Activated naive CD4-positive, alpha-beta T cell treated with anti-CD3 and anti-CD28 coated beads, Interleukin-2, amount 50 U/mL, for 24 hours (primary cell): Measurements from ENCODE around the gene PRM1.
A peak's percentile ranks its signal among the peaks of the same experiment; 100 is the strongest.

ENCODE experiments used
- H3K27ac Mint-ChIP-seq: one replicate; pipeline ENCODE4 v1.8.0; 2021; ENCODE audit warnings: mild to moderate bottlenecking, mixed read lengths
- H3K27me3 Mint-ChIP-seq: one replicate; pipeline ENCODE4 v1.8.0; 2021; ENCODE audit warnings: mixed read lengths
- H3K36me3 Mint-ChIP-seq: one replicate; pipeline ENCODE4 v1.8.0; 2021; ENCODE audit warnings: mixed read lengths
- H3K4me1 Mint-ChIP-seq: one replicate; pipeline ENCODE4 v1.8.0; 2021; ENCODE audit warnings: mixed read lengths
- H3K4me3 Mint-ChIP-seq: one replicate; pipeline ENCODE4 v1.8.0; 2021; ENCODE audit warnings: mild to moderate bottlenecking, mixed read lengths
- H3K9me3 Mint-ChIP-seq: one replicate; pipeline ENCODE4 v1.8.0; 2021; ENCODE audit warnings: mixed read lengths

Gene PRM1

GRCh38 chr16:11255737-11256660, 25.1 kb downstream of the PRM1 start, which contains the start of gene SOCS1:
Gene SOCS1, minus strand, starts transcription at chr16:11256204. Its CDS starts 726 bp downstream, at chr16:11255478.
- Mint-ChIP-seq H3K9me3 (no peaks in the 10 kb centered on the region), H3K36me3 (peaks cover 13% of the 10 kb centered on the region), H3K27me3 (no peaks in the 10 kb centered on the region), H3K27ac (peak within 1 kb of the TSS; percentile 96), H3K4me1 (peaks cover 52% of the 10 kb centered on the region), H3K4me3 (peak within 1 kb of the TSS; percentile 94)

GRCh38 chr16:11254913-11255736, 26.0 kb downstream of the PRM1 start:
- H3K4me3 Mint-ChIP-seq = peak overlapping the region; percentile 93

GRCh38 chr16:11253995-11254912, 26.9 kb downstream of the PRM1 start:
- H3K4me3 Mint-ChIP-seq = peak overlapping the region; percentile 93
- H3K36me3 Mint-ChIP-seq = peaks cover 17% of the 10 kb centered on the region
- no peaks in the 10 kb centered on the region for H3K9me3 Mint-ChIP-seq
- peaks cover 55% of the 10 kb centered on the region for H3K4me1 Mint-ChIP-seq
- no peaks in the 10 kb centered on the region for H3K27me3 Mint-ChIP-seq
- peak overlapping the region; percentile 100 for H3K27ac Mint-ChIP-seq

More at GRCh38 chr16:11254913-11255736, 26.0 kb downstream of the PRM1 start:
- H3K27ac Mint-ChIP-seq = peak overlapping the region; percentile 91
- H3K4me1 Mint-ChIP-seq = peaks cover 58% of the 10 kb centered on the region
- H3K36me3 Mint-ChIP-seq = peaks cover 17% of the 10 kb centered on the region
- no peaks in the 10 kb centered on the region for H3K27me3 Mint-ChIP-seq
- no peaks in the 10 kb centered on the region for H3K9me3 Mint-ChIP-seq

- H3K4me3 Mint-ChIP-seq = peak overlapping the region; percentile 93
- peaks cover 45% of the 10 kb centered on the region for H3K4me1 Mint-ChIP-seq
- H3K27me3 Mint-ChIP-seq = no peaks in the 10 kb centered on the region
- H3K9me3 Mint-ChIP-seq = no peaks in the 10 kb centered on the region
- H3K36me3 Mint-ChIP-seq = peaks cover 19% of the 10 kb centered on the region
- H3K27ac Mint-ChIP-seq = peak overlapping the region; percentile 100
Measured at GRCh38 chr16:11253009-11253994, 27.8 kb downstream of the PRM1 start.

- Mint-ChIP-seq H3K27ac (peak overlapping the region; percentile 100), H3K4me3 (peak overlapping the region; percentile 93), H3K4me1 (peaks cover 38% of the 10 kb centered on the region), H3K27me3 (no peaks in the 10 kb centered on the region), H3K36me3 (peaks cover 19% of the 10 kb centered on the region), H3K9me3 (no peaks in the 10 kb centered on the region)
Measured at GRCh38 chr16:11252482-11252931, 28.6 kb downstream of the PRM1 start.

GRCh38 chr16:11251525-11252481, 29.3 kb downstream of the PRM1 start:
- H3K4me1 Mint-ChIP-seq = peaks cover 31% of the 10 kb centered on the region
- H3K9me3 Mint-ChIP-seq = no peaks in the 10 kb centered on the region
- H3K36me3 Mint-ChIP-seq = peaks cover 19% of the 10 kb centered on the region
- peak overlapping the region; percentile 100 for H3K27ac Mint-ChIP-seq
- H3K27me3 Mint-ChIP-seq = no peaks in the 10 kb centered on the region
- H3K4me3 Mint-ChIP-seq = peak overlapping the region; percentile 93

GRCh38 chr16:11250786-11251524, 30.2 kb downstream of the PRM1 start:
- Mint-ChIP-seq H3K4me3 (no peak overlapping the region), H3K27me3 (no peaks in the 10 kb centered on the region), H3K36me3 (peaks cover 19% of the 10 kb centered on the region)

GRCh38 chr16:11250091-11250785, 30.9 kb downstream of the PRM1 start:
- peaks cover 32% of the 10 kb centered on the region for H3K4me1 Mint-ChIP-seq
- no peaks in the 10 kb centered on the region for H3K9me3 Mint-ChIP-seq
- peak overlapping the region; percentile 39 for H3K4me3 Mint-ChIP-seq

More at GRCh38 chr16:11250786-11251524, 30.2 kb downstream of the PRM1 start:
- Mint-ChIP-seq H3K4me1 (peaks cover 31% of the 10 kb centered on the region), H3K27ac (peak overlapping the region; percentile 100), H3K9me3 (no peaks in the 10 kb centered on the region)

GRCh38 chr16:11249233-11250061, 31.7 kb downstream of the PRM1 start:
- peak overlapping the region; percentile 35 for H3K27ac Mint-ChIP-seq
- H3K36me3 Mint-ChIP-seq = peaks cover 19% of the 10 kb centered on the region
- no peaks in the 10 kb centered on the region for H3K27me3 Mint-ChIP-seq
- H3K9me3 Mint-ChIP-seq = no peaks in the 10 kb centered on the region
- H3K4me1 Mint-ChIP-seq = peaks cover 36% of the 10 kb centered on the region
- no peak overlapping the region for H3K4me3 Mint-ChIP-seq

More at GRCh38 chr16:11250091-11250785, 30.9 kb downstream of the PRM1 start:
- peak overlapping the region; percentile 82 for H3K27ac Mint-ChIP-seq
- peaks cover 19% of the 10 kb centered on the region for H3K36me3 Mint-ChIP-seq
- H3K27me3 Mint-ChIP-seq = no peaks in the 10 kb centered on the region

- no peak overlapping the region for H3K4me3 Mint-ChIP-seq
- no peaks in the 10 kb centered on the region for H3K9me3 Mint-ChIP-seq
- H3K36me3 Mint-ChIP-seq = peaks cover 13% of the 10 kb centered on the region
- H3K4me1 Mint-ChIP-seq = peaks cover 29% of the 10 kb centered on the region
- H3K27me3 Mint-ChIP-seq = no peaks in the 10 kb centered on the region
- H3K27ac Mint-ChIP-seq = no peak overlapping the region
Measured at GRCh38 chr16:11248133-11248532, 33.0 kb downstream of the PRM1 start.

- Mint-ChIP-seq H3K27ac (no peak overlapping the region), H3K4me3 (no peak overlapping the region), H3K4me1 (peaks cover 10% of the 10 kb centered on the region), H3K9me3 (no peaks in the 10 kb centered on the region), H3K27me3 (no peaks in the 10 kb centered on the region), H3K36me3 (peaks cover 6% of the 10 kb centered on the region)
Measured at GRCh38 chr16:11245988-11246387, 35.1 kb downstream of the PRM1 start.
